Mucosa of descending colon (tissue), 3 donors: ENCODE data around the gene ENPP7. TPM values are rescaled to one million over a fixed set of nuclear protein-coding genes. Genes with fewer than 3 reads are reported as not detected.

Source experiments
- ATAC-seq: fragments of 200-7000 bp; cut with Tn5 transposase; one replicate; pipeline ENCODE4 v1.9.1; 2020; ENCODE audit warnings: mild to moderate bottlenecking, moderate library complexity
- DNase-seq, 3 donors: peaks; one replicate each; pipeline ENCODE4 v3.0.0-alpha.2; 2020
- H3K36me3 ChIP-seq: fragments of 200-600 bp; one replicate; pipeline ENCODE4 v1.8.0; 2021; ENCODE audit warnings: low read depth, mild to moderate bottlenecking
- H3K4me1 ChIP-seq: fragments of 200-600 bp; one replicate; pipeline ENCODE4 v1.8.0; 2021; ENCODE audit warnings: low read depth, mild to moderate bottlenecking
- H3K4me3 ChIP-seq: fragments of 200-600 bp; one replicate; pipeline ENCODE4 v1.8.0; 2021; ENCODE audit warnings: mild to moderate bottlenecking
- H3K9me3 ChIP-seq: fragments of 200-600 bp; one replicate; pipeline ENCODE4 v1.8.0; 2021; ENCODE audit warnings: mild to moderate bottlenecking
- intact Hi-C, 2 donors: fragments of 100-400 bp; cut with DNase I in 1 of 2; cut with micrococcal nuclease in 1 of 2; formaldehyde crosslinking; loops; one replicate each; pipeline versions ENCODE4 v1.11.0 to v1.11.1; 2022; cut with DNase I, micrococcal nuclease
- total RNA-seq, 3 donors: library from RNA; stranded (reverse); fragmentation: NEBNext Ultra II Directional in 2 of 3; extraction: Animal tissue kit (Norgen Biotek cat#: 25700) in 2 of 3; gene quantifications; one replicate each; pipeline versions ENCODE4 v1.2.1 to v1.2.4, GENCODE V29; 2021 to 2023
- TF ChIP-seq, protein P1 (sequence below): fragments of 200-600 bp; IDR thresholded peaks from one replicate; pipeline ENCODE4 v1.8.0; 2022; ENCODE audit warnings: antibody characterized with exemption, mild to moderate bottlenecking
- donor health status: DM: no; HTN: no; CAD: no; lungs with moderate emphysema.
- donor health status: DM: no; HTN: no; CAD: no.
- donor health status: DM: no; HTN: yes; CAD: no.

ENPP7 gene
- total RNA-seq, 3 donors from 2014 or later: not detected

- ATAC-seq (no peak), DNase-seq (no peak)
- Histone ChIP-seq H3K4me1 (no peaks in the 10 kb centered on the region), H3K4me3 (no peak overlapping the region), H3K9me3 (no peaks in the 10 kb centered on the region), H3K36me3 (no peaks in the 10 kb centered on the region)
- intact Hi-C loops: no loop called here
- TF ChIP-seq, protein P1, sequence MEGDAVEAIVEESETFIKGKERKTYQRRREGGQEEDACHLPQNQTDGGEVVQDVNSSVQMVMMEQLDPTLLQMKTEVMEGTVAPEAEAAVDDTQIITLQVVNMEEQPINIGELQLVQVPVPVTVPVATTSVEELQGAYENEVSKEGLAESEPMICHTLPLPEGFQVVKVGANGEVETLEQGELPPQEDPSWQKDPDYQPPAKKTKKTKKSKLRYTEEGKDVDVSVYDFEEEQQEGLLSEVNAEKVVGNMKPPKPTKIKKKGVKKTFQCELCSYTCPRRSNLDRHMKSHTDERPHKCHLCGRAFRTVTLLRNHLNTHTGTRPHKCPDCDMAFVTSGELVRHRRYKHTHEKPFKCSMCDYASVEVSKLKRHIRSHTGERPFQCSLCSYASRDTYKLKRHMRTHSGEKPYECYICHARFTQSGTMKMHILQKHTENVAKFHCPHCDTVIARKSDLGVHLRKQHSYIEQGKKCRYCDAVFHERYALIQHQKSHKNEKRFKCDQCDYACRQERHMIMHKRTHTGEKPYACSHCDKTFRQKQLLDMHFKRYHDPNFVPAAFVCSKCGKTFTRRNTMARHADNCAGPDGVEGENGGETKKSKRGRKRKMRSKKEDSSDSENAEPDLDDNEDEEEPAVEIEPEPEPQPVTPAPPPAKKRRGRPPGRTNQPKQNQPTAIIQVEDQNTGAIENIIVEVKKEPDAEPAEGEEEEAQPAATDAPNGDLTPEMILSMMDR: no peak
Measured at GRCh38 chr17:79714176-79715097, 16.3 kb upstream of the ENPP7 start.

DNA sequence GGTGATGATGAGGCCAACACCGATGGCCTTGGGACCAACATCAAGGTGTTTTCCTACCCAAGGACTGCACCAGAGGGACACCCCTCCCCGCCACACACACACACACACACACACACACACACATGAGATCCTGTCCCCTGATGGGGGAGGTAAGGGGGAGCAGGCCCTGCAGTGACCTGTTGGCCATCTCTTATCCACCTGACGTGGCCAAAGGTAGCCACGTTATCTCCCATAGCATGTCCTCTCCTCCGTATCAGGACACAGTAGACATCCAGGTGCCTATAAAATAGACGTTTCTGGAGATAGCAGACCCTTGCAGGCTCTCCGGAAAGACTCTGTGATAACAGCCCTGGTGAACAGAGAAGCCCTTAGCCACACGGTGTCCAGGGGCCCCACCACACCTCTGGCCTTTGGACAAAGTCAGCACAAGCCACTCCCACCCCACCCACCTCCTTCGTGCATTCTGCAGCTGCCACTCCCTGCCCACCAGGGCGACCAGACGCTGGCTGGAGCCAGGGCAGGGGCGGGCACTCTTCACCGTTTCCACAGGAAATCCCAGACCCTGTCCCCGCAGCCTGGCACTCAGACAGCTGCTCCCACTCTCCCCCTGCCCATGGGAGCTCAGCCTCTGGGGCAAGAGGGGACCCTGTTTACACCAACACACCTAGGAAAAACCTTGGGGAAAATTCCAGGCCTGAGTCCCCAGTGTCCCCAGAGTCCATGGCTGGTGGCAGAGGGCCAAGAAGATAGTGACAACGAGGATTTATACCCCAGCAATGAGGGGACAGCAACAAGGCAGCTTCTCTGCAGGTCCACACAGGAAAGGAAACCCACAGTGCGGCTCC lies 15.4 kb upstream of the ENPP7 start:
- Histone ChIP-seq H3K4me3 (no peak overlapping the region), H3K9me3 (no peaks in the 10 kb centered on the region), H3K36me3 (no peaks in the 10 kb centered on the region), H3K4me1 (no peaks in the 10 kb centered on the region)
- intact Hi-C loops: no loop called here
- DNase-seq (peak in 2 of 3 donors; percentile 51 to 55), ATAC-seq (peak; percentile 67)
- TF ChIP-seq, protein P1: no peak

DNA sequence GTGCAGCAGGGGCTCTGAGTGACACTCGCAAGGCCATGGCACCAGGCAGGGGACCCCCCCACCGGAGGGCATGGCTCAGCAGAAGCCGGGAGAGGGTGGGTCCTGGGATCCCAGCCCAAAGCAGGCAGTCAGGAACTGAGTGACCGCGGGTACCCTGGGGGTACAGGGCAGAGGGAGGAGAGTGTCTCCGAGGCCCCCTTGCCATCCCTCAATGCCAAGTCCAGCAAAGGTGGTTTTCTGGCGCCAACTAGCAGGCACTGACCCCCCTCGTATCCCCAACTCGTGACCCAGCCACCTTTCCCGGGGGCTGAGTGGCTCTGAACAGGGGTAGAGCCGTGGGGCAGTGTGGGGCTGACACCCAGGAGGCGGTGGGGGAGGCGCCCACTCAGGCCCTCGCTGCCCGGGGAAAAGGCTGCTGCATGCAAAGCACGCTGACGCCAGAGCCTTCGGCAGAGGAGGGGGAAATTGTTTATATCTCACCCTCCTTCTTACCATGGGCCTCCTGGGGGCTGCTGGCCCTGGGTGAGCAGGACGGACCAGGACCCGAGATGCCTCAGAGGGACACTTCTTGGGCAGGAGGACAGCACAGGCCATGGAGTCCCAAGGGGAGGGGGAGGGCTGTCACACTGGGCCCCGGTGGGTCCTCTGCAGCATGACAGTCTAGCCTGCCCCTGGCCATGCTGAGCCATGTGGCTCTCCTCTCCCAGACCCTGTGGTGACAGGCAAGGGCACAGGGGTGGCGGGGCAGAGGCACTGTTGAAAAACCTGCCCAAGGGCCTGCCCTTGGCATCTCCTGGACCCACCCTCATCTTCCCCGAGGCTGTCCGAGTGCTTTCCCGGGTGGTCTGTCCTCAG lies 14.6 kb upstream of the ENPP7 start:
- no peak for DNase-seq
- H3K4me1 ChIP-seq: no peaks in the 10 kb centered on the region
- H3K36me3 ChIP-seq: no peaks in the 10 kb centered on the region
- H3K9me3 ChIP-seq: no peaks in the 10 kb centered on the region
- TF ChIP-seq, protein P1: no peak
- intact Hi-C loops: no loop called here
- no peak overlapping the region for H3K4me3 ChIP-seq
- ATAC-seq: no peak

- ATAC-seq: no peak
- intact Hi-C loops: no loop called here
- Histone ChIP-seq H3K36me3 (no peaks in the 10 kb centered on the region), H3K9me3 (no peaks in the 10 kb centered on the region), H3K4me3 (no peak overlapping the region), H3K4me1 (no peaks in the 10 kb centered on the region)
- TF ChIP-seq, protein P1: no peak
- DNase-seq: no peak
Measured at GRCh38 chr17:79720705-79721292, 9.9 kb upstream of the ENPP7 start.
